ENCODE data around the gene NAPB.

Gene NAPB

GRCh38 chr20:23365390-23366165 lies 55.7 kb downstream of the NAPB start:
- no peak for DNase-seq
- Histone ChIP-seq H3K36me3 (peaks cover 58% of the 10 kb centered on the region), H3K27me3 (no peaks in the 10 kb centered on the region), H3K4me1 (0 out of 2 replicates have a peak, but pooled peaks cover 2% of the 10 kb centered on the region), H3K4me3 (ENCODE audit: low read depth, low read length) (no peak overlapping the region), H3K9me3 (no peaks in the 10 kb centered on the region)
- TF ChIP-seq CTCF (IDR thresholded peaks at IDR 0.05; ENCODE audit: low read depth, low read length): no peak

- Histone ChIP-seq H3K4me3 (ENCODE audit: low read depth, low read length) (peak overlapping the region; percentile 87), H3K36me3 (peaks cover 37% of the 10 kb centered on the region), H3K9me3 (no peaks in the 10 kb centered on the region), H3K27me3 (no peaks in the 10 kb centered on the region), H3K4me1 (0 out of 2 replicates have a peak, but pooled peaks cover 2% of the 10 kb centered on the region)
- no peak for DNase-seq
- TF ChIP-seq CTCF (IDR thresholded peaks at IDR 0.05; ENCODE audit: low read depth, low read length): no peak
Observed at GRCh38 chr20:23363257-23363649, 58.0 kb downstream of the NAPB start.

GRCh38 chr20:23362392-23363256 lies 58.7 kb downstream of the NAPB start:
- peak; percentile 28 for DNase-seq
- Histone ChIP-seq H3K27me3 (no peaks in the 10 kb centered on the region), H3K9me3 (no peaks in the 10 kb centered on the region), H3K4me1 (0 out of 2 replicates have a peak, but pooled peaks cover 2% of the 10 kb centered on the region), H3K36me3 (peaks cover 30% of the 10 kb centered on the region), H3K4me3 (ENCODE audit: low read depth, low read length) (peak overlapping the region; percentile 87)
- TF ChIP-seq CTCF (IDR thresholded peaks at IDR 0.05; ENCODE audit: low read depth, low read length): no peak

- TF ChIP-seq CTCF (IDR thresholded peaks at IDR 0.05; ENCODE audit: low read depth, low read length): no peak
- Histone ChIP-seq H3K36me3 (peaks cover 25% of the 10 kb centered on the region), H3K4me3 (ENCODE audit: low read depth, low read length) (peak within 1 kb of the TSS; percentile 87), H3K9me3 (no peaks in the 10 kb centered on the region), H3K4me1 (0 out of 2 replicates have a peak, but pooled peaks cover 2% of the 10 kb centered on the region), H3K27me3 (no peaks in the 10 kb centered on the region)
- peak; percentile 98 for DNase-seq
Observed at GRCh38 chr20:23361476-23362391, 59.6 kb downstream of the NAPB start, which contains the start of gene GZF1. Gene GZF1 (plus strand): TSS chr20:23362182. CDS start chr20:23364384, 2,202 bp downstream.

GRCh38 chr20:23361119-23361475 lies 60.2 kb downstream of the NAPB start:
- Histone ChIP-seq H3K27me3 (no peaks in the 10 kb centered on the region), H3K9me3 (no peaks in the 10 kb centered on the region), H3K4me1 (0 out of 2 replicates have a peak, but pooled peaks cover 2% of the 10 kb centered on the region), H3K4me3 (ENCODE audit: low read depth, low read length) (peak overlapping the region; percentile 81), H3K36me3 (peaks cover 21% of the 10 kb centered on the region)
- TF ChIP-seq CTCF (IDR thresholded peaks at IDR 0.05; ENCODE audit: low read depth, low read length): no peak
- no peak for DNase-seq

Measured in BE2C (cell line).